Measurements from ENCODE around the gene ALX3.
"Not testable (repeated sequence)": the region's sequence is repeated elsewhere in the genome, so short reads cannot be mapped to it uniquely, and the experiment has no call there.

Gene ALX3

GRCh38 chr1:110088739-110089316 is 18.4 kb upstream of the ALX3 start:
- DNase-seq = no peak

- peak; percentile 46 to 54 for DNase-seq
Measured at GRCh38 chr1:110087812-110088738, 17.6 kb upstream of the ALX3 start.

- DNase-seq = no peak
Measured at GRCh38 chr1:110086961-110087360, 16.5 kb upstream of the ALX3 start.

GRCh38 chr1:110085671-110086070 is 15.2 kb upstream of the ALX3 start:
- DNase-seq = no peak

GRCh38 chr1:110084227-110085078 is 14.0 kb upstream of the ALX3 start:
- DNase-seq = peak in 1 of 2 donors; percentile 27

- no peak for DNase-seq
Measured at GRCh38 chr1:110083866-110084226, 13.4 kb upstream of the ALX3 start.

- DNase-seq = no peak
Measured at GRCh38 chr1:110083061-110083865, 12.8 kb upstream of the ALX3 start.

- no peak for DNase-seq
Measured at GRCh38 chr1:110082477-110082876, 12.0 kb upstream of the ALX3 start.

- no peak for DNase-seq
Measured at GRCh38 chr1:110081061-110081460, 10.6 kb upstream of the ALX3 start.

GRCh38 chr1:110079995-110080394 is 9.5 kb upstream of the ALX3 start:
- DNase-seq = not testable (repeated sequence)

- DNase-seq = no peak
Measured at GRCh38 chr1:110076789-110077500, 6.5 kb upstream of the ALX3 start.

- DNase-seq = no peak
Measured at GRCh38 chr1:110074166-110074565, 3.7 kb upstream of the ALX3 start.

- no peak for DNase-seq
Measured at GRCh38 chr1:110070282-110070669, 196 bp downstream of the ALX3 start.

- no peak for DNase-seq
Measured at GRCh38 chr1:110069404-110070281, 829 bp downstream of the ALX3 start.

- peak in 1 of 2 donors; percentile 24 for DNase-seq
Measured at GRCh38 chr1:110068646-110069403, 1.6 kb downstream of the ALX3 start.

- DNase-seq = no peak
Measured at GRCh38 chr1:110067893-110068645, 2.4 kb downstream of the ALX3 start.

GRCh38 chr1:110067479-110067892 is 3.0 kb downstream of the ALX3 start:
- no peak for DNase-seq

GRCh38 chr1:110065841-110066240 is 4.6 kb downstream of the ALX3 start:
- DNase-seq = no peak
